Osteocyte (in vitro differentiated cells): ENCODE results near the gene TMEM154. TPM values are rescaled to one million over a fixed set of nuclear protein-coding genes. Genes with fewer than 3 reads are reported as not detected.

ENCODE experiments used
- DNase-seq: peaks from one replicate; pipeline ENCODE4 v3.0.0; 2021; ENCODE audit warnings: mixed read lengths; ENCODE audit not compliant: unreplicated experiment; ENCODE audit errors: extremely low spot score
- H3K27ac Mint-ChIP-seq: one replicate; pipeline ENCODE4 v1.8.0; 2021; ENCODE audit warnings: mild to moderate bottlenecking, mixed read lengths; ENCODE audit not compliant: unreplicated experiment
- H3K27me3 Mint-ChIP-seq: one replicate; pipeline ENCODE4 v1.8.0; 2021; ENCODE audit warnings: mixed read lengths; ENCODE audit not compliant: unreplicated experiment
- H3K36me3 Mint-ChIP-seq: one replicate; pipeline ENCODE4 v1.8.0; 2021; ENCODE audit warnings: mixed read lengths; ENCODE audit not compliant: unreplicated experiment
- H3K4me1 Mint-ChIP-seq: one replicate; pipeline ENCODE4 v1.8.0; 2021; ENCODE audit warnings: mixed read lengths; ENCODE audit not compliant: unreplicated experiment
- H3K4me3 Mint-ChIP-seq: one replicate; pipeline ENCODE4 v1.8.0; 2021; ENCODE audit warnings: mild to moderate bottlenecking, moderate library complexity, mixed read lengths; ENCODE audit not compliant: unreplicated experiment
- H3K9me3 Mint-ChIP-seq: one replicate; pipeline ENCODE4 v1.8.0; 2021; ENCODE audit warnings: mixed read lengths; ENCODE audit not compliant: unreplicated experiment
- CTCF ChIP-seq: fragments of 200-600 bp; sonication (generic); IDR thresholded peaks from 2 replicates; pipeline ENCODE4 v1.5.0; 2021; ENCODE audit warnings: antibody characterized with exemption, mild to moderate bottlenecking, moderate library complexity
- total RNA-seq: library from RNA; stranded (reverse); gene quantifications from 2 replicates; pipeline ENCODE4 v1.2.1, GENCODE V29; 2021

The TMEM154 gene
- total RNA-seq, 1 donor from 2014 or later = 1.4 TPM

- TF ChIP-seq CTCF = no peak
- Mint-ChIP-seq H3K4me3 (no peak overlapping the region), H3K4me1 (peaks cover 7% of the 10 kb centered on the region), H3K9me3 (no peaks in the 10 kb centered on the region), H3K27me3 (peaks cover 16% of the 10 kb centered on the region), H3K36me3 (no peaks in the 10 kb centered on the region), H3K27ac (no peak overlapping the region)
- DNase-seq = no peak
Measured at GRCh38 chr4:152676052-152676854, 3.5 kb downstream of the TMEM154 start.

DNA sequence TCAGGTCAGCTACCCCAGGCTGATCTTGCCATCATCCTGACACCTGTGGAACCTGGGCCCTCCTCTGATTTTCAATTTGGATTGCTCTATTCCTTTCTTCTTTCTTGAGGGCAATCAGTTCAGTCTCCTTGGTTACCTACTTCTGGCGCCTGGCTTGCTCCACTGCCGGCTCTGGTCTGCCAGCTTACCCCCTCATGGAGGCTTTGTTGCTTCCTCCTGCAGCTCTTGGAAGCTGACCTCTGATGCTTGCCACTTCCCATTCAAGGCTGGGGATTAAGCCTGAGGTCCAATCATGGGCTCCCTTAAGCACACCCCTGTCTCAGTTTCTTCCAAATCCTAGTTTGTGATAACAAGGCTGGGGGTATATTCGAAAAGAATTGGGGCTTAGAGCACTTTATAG, 5.4 kb downstream of the TMEM154 start:
- Mint-ChIP-seq H3K4me1 (peaks cover 2% of the 10 kb centered on the region), H3K36me3 (no peaks in the 10 kb centered on the region), H3K4me3 (no peak overlapping the region), H3K27ac (no peak overlapping the region), H3K9me3 (no peaks in the 10 kb centered on the region), H3K27me3 (peaks cover 21% of the 10 kb centered on the region)
- no peak for TF ChIP-seq CTCF
- DNase-seq = no peak

DNA sequence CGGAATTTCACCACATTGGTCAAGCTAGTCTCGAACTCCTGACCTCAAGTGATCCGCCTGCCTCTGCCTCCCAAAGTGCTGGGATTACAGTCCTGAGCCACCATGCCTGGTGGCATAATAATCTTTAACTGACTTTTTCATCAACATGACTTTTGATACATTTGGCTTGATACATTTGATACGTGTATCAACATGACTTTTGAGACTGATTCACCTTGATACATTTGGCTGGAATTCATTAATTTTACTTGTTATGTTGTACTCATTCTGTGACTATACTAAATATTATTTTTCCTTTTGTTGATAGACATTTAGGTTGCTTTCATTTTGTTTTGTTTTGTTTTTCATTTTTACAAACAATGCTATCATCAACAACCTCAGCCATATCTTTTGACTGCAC, 6.3 kb downstream of the TMEM154 start:
- no peak for TF ChIP-seq CTCF
- Mint-ChIP-seq H3K36me3 (no peaks in the 10 kb centered on the region), H3K4me3 (no peak overlapping the region), H3K9me3 (no peaks in the 10 kb centered on the region), H3K27ac (no peak overlapping the region), H3K27me3 (peaks cover 23% of the 10 kb centered on the region), H3K4me1 (no peaks in the 10 kb centered on the region)
- no peak for DNase-seq

DNA sequence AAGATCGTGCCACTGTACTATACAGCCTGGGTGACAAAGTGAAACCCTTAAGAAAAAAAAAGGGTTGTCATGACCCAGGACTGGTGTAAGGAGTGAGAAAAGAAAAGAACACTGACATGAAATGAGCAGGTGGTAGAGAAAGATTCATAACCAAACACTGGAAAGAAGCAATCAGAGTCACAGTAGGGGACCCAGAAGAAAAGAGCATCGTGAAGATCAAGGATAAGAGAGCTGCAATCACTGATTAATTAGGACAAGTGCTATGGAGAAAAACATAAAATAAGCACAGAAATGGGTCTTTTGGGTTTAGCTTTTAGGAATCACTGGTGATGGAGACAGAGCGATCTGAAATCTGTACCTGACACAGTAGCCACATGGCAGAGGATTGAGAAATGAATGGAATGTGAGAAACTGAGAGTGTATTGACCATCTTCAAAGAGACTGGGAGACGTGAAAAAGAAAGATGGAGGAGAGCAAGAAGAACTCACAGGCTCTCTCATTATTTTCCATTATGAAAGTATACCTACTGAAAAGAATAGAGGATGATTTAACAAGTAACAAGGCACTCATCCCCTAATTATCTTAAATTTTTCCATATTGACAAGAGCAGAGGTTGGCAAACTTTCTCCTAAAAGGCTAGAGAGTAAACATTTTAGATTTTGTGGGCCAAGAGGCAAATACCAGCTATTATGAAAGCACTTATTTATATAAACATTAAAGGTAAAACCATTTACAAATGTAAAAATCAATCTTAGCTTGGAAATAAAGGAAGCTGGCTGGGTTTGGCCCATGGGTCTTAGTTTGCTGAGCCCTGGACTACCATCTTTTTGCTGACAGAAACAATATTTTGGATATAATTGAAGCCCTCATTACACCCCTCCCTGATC, 7.3 kb downstream of the TMEM154 start:
- Mint-ChIP-seq H3K36me3 (no peaks in the 10 kb centered on the region), H3K27me3 (peaks cover 20% of the 10 kb centered on the region), H3K9me3 (no peaks in the 10 kb centered on the region), H3K27ac (no peak overlapping the region), H3K4me1 (no peaks in the 10 kb centered on the region), H3K4me3 (no peak overlapping the region)
- no peak for TF ChIP-seq CTCF
- DNase-seq = no peak
